IPS-18c (cell line): ENCODE results near the gene ZNF14.
"Not testable (repeated sequence)": the region's sequence is repeated elsewhere in the genome, so short reads cannot be mapped to it uniquely, and the experiment has no call there.

Source experiments
- H3K4me3 ChIP-seq: 2 replicates; pipeline ENCODE4 v1.7.0; 2013; ENCODE audit warnings: low read depth, mild to moderate bottlenecking, low read length, moderate library complexity; ENCODE audit not compliant: insufficient read depth
- H3K9me3 ChIP-seq: one replicate; pipeline ENCODE4 v1.6.1; 2013; ENCODE audit warnings: mild to moderate bottlenecking, low read length, moderate library complexity; ENCODE audit not compliant: control insufficient read depth, insufficient read depth

ZNF14 gene

GRCh38 chr19:19665420-19665948, 67.4 kb downstream of the ZNF14 start:
- not testable (repeated sequence) for H3K4me3 ChIP-seq, H3K9me3 ChIP-seq

- H3K9me3 ChIP-seq: peaks cover 2% of the 10 kb centered on the region
- peak within 1 kb of the TSS; percentile 95 for H3K4me3 ChIP-seq
Measured at GRCh38 chr19:19663256-19664120, 69.4 kb downstream of the ZNF14 start, which contains the start of gene ATP13A1. ATP13A1 (minus strand) TSS chr19:19663676; CDS start chr19:19663666, 10 bp downstream.

- Histone ChIP-seq H3K4me3 (peak overlapping the region; percentile 95), H3K9me3 (peaks cover 2% of the 10 kb centered on the region)
Measured at GRCh38 chr19:19662871-19663255, 70.0 kb downstream of the ZNF14 start.

GRCh38 chr19:19662344-19662743, 70.6 kb downstream of the ZNF14 start:
- peak overlapping the region; percentile 95 for H3K4me3 ChIP-seq
- peaks cover 2% of the 10 kb centered on the region for H3K9me3 ChIP-seq

GRCh38 chr19:19661675-19662251, 71.1 kb downstream of the ZNF14 start:
- Histone ChIP-seq H3K4me3 (0 out of 2 replicates have a peak overlapping the region, but pooled peaks have one; percentile 95), H3K9me3 (peaks cover 2% of the 10 kb centered on the region)

GRCh38 chr19:19661141-19661674, 71.7 kb downstream of the ZNF14 start:
- Histone ChIP-seq H3K4me3 (no peak overlapping the region), H3K9me3 (peaks cover 2% of the 10 kb centered on the region)
